Measurements from ENCODE around the gene ZCCHC7.
"Not testable (repeated sequence)": the region's sequence is repeated elsewhere in the genome, so short reads cannot be mapped to it uniquely, and the experiment has no call there.

ZCCHC7 gene

GRCh38 chr9:37382161-37382981 is 262.0 kb downstream of the ZCCHC7 start:
- no peak for DNase-seq

GRCh38 chr9:37382982-37383357 is 262.6 kb downstream of the ZCCHC7 start:
- DNase-seq, result no peak

- no peak for DNase-seq
These were observed 263.0 kb downstream of the ZCCHC7 start for GRCh38 chr9:37383393-37383792.

- DNase-seq, result no peak
These were observed 263.7 kb downstream of the ZCCHC7 start for GRCh38 chr9:37383876-37384746.

GRCh38 chr9:37385286-37385685 is 264.9 kb downstream of the ZCCHC7 start:
- DNase-seq, result no peak

GRCh38 chr9:37386988-37387387 is 266.6 kb downstream of the ZCCHC7 start:
- no peak for DNase-seq

- DNase-seq, result no peak
These were observed 270.4 kb downstream of the ZCCHC7 start for GRCh38 chr9:37390759-37391158.

- no peak for DNase-seq
These were observed 271.9 kb downstream of the ZCCHC7 start for GRCh38 chr9:37392272-37392671.

- no peak for DNase-seq
These were observed 274.9 kb downstream of the ZCCHC7 start for GRCh38 chr9:37395229-37395628.

GRCh38 chr9:37395663-37396062 is 275.3 kb downstream of the ZCCHC7 start:
- DNase-seq, result no peak

GRCh38 chr9:37397948-37398347 is 277.6 kb downstream of the ZCCHC7 start:
- DNase-seq, result not testable (repeated sequence)

- DNase-seq, result no peak
These were observed 278.2 kb downstream of the ZCCHC7 start for GRCh38 chr9:37398464-37399025.

GRCh38 chr9:37399336-37399735 is 279.0 kb downstream of the ZCCHC7 start:
- no peak for DNase-seq

GRCh38 chr9:37404590-37404989 is 284.2 kb downstream of the ZCCHC7 start:
- no peak for DNase-seq

GRCh38 chr9:37405350-37405749 is 285.0 kb downstream of the ZCCHC7 start:
- DNase-seq, result no peak

GRCh38 chr9:37405764-37406380 is 285.5 kb downstream of the ZCCHC7 start:
- DNase-seq, result no peak

GRCh38 chr9:37406603-37407401 is 286.4 kb downstream of the ZCCHC7 start:
- DNase-seq, result no peak

- DNase-seq, result no peak
These were observed 287.1 kb downstream of the ZCCHC7 start for GRCh38 chr9:37407468-37407867.

Measured in activated CD4-positive, CD25-positive, alpha-beta regulatory T cell (primary cell).